ENCODE measurements around the gene GRK3.

The GRK3 gene

DNA sequence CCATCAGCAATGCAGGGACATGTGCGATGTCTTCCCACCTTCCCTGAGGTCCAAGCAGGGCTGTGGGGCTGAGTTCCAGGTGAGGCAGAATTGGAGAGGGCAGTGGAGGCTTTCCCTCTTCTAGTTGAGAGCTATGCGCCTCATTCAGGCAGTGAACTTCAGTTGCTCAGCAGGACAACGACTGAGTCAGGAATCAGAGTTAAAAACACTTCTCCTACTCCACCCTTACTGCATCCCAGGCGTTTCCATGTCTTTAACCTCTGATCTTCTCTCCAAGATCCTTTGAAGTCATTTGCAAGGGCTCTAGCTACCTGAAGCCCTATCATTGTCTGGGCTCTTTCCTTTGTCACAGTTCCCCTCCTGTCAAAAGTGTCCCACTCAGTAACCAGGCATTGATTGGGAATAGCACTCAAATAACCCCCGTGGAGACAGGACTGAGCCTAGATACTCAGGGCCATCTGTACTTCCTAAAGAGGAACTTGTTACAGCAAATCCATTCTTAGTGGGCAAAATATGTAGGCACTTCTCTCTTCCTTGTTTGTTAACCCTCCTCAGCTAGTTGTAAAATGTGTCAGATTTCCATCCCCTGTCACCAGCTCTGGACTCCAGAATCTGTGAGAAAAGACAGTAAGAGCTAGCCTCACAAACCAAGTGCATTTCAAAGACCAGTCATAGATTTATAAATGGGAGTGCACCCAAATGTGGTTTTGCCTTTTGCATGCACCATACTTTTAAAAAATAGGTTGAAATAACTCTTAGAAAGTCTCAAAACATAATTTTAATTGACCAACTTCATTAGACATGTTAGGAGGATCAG is 105.0 kb downstream of the GRK3 start:
- DNase-seq, result no peak

DNA sequence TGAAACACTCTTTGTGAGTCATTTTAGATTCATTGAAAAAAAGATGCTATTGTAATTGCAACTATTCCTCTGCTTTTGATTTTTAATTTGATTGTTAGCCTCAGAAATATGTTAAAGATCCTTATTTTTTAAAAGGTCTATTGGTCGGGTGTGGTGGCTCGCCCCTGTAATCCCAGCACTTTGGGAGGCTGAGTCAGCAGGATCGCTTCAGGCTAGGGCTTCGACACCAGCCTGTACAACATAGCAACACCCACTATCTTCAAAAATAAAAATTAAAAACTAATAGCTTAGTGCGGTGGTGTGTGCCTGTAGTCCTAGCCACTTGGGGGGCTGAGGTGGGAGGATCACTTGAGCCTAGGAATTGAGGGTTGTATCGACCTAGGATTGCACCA is 105.6 kb downstream of the GRK3 start:
- no peak for DNase-seq

DNA sequence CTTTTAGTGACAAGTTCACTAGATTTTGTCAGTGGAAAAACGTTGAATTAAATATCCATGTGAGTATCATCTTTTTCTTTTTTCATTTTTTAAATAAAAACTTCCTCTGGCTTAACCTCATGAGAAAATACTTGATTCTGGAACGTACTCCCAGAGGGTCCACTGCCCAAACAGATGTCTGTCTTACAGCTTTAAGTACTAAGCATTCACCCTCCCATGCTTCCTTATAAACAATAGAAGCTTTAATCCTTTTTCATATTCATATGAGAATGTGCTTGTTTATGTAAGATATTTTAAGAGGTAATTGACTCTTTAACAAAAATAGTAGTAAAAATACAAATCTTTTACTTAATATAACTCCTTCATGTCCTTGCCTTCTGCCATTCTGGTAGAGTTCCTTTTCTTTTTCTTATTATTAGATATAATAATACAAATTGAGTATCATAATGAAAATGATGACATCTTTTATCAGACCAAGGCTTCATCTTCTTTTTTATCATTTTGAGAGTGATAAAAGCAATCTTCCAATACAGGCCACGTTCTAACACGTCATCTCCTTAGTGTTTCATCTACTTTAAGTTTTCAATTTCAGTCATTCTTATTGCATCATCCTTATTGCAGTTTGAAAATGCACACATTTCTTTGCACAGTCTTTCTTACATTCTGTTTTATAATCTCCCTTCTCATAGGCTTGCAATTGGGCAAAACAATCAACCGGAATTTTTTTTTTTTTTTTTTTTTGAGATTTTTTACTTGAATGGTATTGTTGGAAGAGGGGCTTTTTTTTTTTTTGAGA is 108.0 kb downstream of the GRK3 start:
- DNase-seq, result no peak

DNA sequence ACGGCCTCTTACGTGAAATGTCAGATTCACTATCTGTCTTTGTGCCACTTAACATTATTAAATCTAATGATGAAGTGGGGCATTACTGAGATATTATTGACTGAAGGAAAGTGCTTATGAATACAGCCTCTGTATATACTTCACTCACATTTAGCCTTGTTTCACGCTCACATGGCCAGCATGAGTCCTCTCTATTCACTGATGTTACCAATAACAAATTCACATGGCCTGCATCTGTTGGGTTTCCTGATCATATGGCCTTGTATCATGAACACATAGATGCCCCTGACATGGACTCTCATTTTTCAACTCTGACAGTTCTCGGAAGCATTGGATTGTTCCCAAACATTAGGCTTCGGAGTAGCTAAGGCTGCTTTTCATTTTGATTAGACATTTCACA is 109.2 kb downstream of the GRK3 start:
- no peak for DNase-seq

DNA sequence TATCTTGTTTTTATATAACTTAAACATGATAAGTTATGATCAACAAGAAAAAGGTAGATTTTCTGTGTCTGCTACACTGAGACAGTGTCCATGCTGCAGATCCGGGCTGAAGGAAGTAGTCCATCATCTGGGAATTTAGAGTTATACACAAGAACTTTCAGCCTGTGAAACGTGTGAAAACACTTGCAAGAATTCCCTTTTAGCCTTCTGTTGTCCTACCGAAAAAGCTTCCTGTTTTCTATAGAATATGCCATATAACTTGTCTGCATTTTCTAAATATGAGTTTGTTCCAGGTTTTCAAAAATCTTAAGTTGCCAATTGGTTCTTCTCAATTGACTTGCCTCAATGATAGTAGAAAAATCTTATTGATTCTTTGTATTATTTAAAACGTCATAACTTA is 113.2 kb downstream of the GRK3 start:
- no peak for DNase-seq

DNA sequence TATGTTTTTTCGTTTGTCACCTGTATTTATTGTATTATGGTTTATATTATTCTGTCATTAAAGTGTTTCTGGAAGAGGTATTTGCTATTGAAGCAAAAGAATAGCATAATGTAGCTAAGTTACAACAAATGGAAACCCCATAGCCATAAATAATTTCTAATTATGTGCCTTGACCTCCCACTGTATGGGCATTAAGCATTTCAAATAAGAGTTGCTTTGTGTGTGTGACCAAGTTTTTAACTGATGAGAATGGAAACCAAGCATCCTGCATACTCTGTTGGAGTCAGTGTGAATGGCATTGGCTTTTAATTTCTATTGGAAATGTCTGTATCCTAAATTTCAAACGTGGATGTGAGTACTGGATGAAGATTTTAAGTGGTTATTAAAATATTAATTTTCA is 115.6 kb downstream of the GRK3 start:
- no peak for DNase-seq

DNA sequence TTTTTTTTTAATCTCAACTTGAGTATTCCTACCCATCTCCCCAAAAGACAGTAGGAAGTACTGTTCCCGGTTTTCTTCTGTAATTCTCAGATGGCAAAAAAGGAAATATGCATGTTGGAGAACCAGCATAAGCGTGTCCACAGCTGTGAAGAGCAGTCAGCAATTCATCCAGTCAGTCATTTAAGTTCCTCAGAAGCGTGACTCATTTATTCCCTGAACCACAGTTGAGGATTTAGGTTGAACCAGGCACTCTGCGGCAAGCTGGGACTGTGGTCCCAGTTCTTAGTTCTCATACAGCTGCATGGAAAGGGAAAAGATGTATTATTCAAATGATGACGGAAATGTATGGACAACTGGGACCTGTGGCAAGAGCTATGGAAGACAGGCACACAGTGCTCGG is 116.5 kb downstream of the GRK3 start:
- no peak for DNase-seq

DNA sequence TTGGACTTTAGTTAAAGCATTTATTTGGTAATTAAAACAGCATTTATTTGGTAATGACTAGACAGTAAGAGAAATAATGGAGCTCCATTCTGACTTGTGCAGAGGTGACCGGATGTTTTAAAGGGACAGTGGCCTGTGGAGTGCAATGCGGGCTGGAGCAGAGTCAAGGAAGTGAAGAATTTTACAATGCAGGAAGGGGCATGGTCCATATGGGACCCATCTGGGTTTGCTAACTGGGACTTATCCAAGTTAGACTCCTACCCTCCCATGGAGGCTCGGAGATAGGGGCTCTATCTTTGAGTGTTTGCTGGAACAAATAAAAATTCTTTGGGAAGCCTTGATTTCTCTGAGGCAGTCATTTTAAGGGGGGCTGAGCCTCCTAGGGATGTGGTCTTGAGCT is 117.6 kb downstream of the GRK3 start:
- no peak for DNase-seq

DNA sequence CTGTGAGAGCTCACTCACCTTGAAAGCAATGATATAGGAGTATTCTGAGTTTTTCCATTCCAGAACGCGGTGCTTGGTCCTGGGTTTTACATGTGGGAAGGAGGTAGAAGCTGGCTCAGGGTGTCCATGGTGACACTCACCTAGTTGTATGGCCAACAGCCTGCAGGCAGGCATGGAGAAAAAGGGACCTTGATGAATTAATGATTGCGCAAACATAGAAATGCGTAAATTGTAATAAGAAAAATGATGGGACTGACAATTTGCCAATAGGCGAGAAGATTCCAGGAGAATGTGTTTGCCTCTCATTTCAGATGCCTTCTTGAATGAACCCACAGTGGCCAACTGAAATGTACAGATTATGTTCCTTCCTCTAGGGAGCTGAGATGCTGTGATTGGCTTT is 124.2 kb downstream of the GRK3 start:
- DNase-seq, result no peak

DNA sequence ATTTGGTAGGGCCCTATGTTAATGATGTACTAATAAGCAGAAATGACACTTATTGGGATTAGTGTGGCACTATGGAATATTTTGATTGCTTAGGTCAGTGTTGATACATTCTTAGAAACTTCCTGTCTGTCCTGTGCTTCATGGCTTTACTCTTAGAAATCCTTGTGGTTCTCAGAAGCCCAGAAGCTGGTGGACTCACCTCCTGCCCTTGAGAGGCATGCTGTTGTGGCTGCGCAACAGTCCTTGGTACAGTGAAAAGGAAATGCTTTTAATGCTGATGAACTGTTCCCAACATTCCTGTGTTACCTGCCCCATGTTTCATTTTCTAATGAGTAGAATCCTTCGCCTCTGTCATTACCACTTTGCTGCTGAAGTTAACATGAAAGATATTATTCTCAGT is 125.2 kb downstream of the GRK3 start:
- DNase-seq, result no peak

DNA sequence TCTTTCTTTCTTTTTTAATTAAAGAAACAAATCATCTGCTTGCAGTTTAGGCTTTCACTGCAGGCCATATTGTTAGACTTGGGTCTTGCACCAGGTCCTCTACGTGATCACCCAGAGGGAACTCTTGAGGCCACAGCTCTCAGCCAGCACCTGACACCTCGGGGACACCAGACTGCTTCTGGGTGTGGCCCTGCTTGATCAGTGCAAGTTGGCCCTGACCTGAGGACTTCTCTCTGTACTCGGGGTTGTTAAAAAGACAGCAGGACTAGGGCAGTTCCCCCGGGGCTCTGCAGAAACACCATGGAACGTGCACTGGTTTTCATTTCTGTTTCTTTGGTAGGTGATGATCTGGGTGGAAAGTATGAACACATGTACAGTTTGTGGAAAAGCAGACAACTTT is 126.3 kb downstream of the GRK3 start:
- no peak for DNase-seq

DNA sequence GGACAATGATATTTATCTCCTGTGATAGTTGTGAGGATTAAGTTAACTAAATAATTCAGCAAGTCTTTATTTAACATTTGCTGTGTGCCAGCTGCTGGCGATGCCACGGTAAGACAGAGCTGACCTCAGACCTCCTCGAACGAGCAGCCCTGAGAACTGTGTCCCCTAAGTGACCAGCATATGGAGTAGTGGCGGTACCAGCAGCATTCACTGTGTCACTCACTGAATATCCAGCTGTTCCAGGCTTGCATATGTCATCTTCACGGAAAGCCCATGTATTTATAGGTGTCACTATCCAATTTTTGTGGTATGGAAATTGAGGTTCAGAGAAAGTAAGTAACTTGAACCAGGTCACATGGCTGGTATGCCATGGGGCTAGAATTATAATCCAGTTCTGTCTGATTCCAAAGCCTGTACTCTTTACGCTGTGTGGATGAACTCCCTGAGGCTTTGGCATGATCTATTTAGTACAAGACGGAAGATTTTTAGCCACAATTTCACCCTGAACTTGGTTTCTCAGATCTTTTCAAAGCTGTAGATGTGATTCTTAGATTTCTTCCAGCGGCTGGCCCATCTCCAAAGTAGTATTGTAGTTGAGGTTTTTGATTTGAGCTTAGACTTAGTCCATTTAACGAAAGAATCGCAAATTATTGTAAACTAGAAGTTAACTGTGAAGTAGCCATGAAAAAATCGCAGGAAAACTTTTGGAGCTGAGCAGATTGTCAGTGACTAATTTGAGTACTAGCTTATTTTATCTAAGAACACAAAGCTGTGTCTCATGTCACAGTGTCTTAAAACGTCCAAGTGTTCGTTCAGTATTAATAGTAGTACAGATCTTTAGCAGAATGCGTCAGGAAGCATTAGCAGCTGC is 128.2 kb downstream of the GRK3 start:
- DNase-seq, result no peak

DNA sequence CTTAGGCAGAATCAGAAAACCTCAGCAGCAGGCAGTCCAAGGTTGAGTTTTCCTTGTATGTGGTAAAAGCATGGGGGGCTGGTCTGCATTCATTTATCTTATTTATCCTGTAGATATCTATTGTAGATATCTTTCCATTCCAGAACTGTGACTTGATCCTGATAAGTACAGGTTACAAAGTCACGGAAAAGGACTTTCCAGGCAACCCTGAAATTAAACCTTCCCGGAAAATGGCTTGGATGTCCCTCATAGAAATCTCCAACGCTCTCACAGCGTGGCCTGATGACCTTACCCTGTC is 128.7 kb downstream of the GRK3 start:
- no peak for DNase-seq

DNA sequence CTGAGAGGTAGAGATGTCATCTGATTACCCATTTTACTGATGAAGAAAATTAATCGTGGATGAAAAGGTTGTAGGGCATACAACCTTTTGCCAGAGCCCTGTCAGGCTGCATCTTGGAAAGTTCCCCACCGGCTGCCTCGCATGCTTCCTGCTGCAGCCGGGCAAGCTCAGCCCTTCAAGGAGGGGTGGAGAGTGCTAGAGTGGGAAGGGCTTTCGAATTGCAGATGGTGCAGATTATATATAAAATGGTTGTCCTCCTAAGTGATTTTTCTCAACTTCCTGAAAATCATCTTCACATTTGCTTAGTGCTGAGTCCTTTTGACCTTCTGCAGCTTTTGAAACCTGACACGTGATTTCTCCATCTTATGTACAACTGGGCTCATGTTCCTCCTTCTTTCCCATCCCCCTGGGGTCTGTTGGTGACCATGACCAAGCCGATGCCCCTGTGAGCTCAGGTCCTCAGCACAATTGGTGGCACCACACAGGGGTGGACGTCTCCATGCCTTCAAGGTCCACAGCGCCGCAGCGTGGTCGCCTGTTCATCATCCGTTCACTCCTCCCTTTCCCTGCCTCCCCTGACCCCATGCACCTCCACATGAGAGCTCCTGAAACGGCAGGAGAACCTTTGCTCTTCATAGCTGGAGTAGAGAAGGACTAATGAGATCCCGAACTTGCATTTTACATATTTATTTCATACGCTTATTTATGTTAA is 129.9 kb downstream of the GRK3 start:
- no peak for DNase-seq

DNA sequence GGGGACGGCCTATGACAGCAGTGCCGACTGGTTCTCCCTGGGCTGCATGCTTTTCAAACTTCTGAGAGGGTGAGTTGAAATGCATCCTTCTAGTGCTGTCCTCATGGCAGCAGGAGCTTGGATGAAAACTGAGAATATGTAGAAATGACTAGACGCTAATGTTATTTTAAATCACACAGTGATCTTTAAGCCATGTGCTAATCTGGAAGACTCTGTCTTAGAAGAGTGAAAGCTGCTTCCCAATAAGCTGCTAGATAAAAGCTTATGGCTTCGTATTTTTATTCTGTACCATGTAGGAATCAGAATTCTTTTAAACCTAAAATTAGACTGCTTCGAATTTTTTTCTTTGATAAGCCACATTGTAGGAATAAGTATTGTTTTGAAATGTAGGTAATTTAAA is 130.7 kb downstream of the GRK3 start:
- DNase-seq, result no peak

DNA sequence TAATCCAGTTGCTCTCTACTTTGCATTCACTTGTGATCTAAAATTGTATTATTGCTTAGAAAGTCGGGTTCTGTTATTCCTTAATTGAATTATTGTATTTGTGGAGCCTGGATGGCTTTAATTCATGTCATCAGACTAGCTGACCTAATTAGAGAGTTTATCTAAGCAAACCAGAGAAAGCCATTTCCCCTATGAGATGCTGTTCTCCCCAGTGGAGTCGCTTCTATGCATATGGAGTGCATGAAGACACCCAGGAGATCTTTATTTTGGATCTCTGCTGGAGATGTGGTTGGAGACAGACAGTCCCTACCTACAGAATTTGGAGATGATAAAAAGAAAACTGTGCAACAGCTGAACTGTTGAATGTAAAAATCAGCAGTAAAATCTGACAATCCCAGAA is 132.3 kb downstream of the GRK3 start:
- no peak for DNase-seq

DNA sequence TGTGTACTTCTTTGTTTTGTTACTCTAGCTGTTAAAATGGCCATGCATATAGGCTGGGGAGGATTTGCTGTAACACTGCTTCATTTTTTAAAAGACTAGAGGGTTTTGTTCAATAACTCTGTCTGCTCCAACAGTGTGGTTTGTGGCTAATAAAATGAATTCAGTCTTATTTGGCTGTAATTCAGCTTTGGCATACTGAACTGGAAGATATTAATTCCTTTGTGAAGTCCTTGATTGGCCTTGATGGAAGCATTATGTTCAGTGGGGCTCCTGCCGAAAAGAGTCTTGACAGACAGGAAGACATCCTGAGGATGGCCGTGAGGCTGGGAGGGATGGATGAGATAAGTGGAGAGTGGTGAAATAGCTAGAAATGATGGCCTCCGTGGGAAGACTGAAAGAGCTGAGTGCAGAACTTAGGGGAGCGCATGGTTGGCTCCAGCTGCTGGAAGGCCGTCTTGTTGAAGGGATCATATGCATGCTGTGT is 132.7 kb downstream of the GRK3 start:
- DNase-seq, result no peak

DNA sequence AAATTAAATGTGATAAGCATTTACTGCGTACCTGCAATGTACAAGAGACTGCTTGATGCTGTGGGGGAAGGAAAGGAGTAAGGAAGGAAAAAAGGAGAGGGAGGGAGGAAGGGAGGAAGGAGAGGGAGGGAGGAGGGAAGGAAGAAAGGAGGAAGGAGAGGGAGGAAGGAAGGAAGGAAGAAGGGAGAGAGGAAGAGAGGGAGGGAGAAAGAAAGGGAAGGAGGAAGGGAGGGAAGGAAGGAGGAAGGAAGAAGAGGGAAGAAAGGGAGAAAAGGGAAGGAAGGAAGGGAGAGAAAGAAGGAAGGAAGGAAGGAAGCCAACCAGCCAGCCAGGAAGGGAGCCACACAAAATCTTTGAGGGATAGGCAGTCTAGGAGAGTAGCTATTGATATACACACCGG is 133.5 kb downstream of the GRK3 start:
- DNase-seq, result no peak

DNA sequence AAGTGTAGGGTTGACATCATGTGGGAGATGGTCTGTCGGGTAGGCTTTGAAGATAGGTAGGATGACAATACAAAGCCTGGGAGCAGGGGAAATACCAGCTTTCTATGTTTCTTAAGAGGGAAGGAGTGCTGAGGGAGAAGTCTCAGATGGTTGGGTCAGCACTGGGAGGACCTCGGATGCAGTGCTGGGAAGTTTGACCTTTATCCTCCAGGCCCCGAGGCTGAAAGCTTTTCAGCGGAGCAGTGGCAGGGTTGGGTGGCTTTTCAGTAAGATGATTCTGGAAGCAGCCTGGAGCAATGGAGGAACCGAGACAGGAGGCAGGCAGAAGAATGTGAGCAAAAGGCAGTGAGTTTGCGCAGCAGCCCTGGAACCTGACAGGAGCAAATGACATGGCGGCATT is 134.0 kb downstream of the GRK3 start:
- DNase-seq, result no peak

DNA sequence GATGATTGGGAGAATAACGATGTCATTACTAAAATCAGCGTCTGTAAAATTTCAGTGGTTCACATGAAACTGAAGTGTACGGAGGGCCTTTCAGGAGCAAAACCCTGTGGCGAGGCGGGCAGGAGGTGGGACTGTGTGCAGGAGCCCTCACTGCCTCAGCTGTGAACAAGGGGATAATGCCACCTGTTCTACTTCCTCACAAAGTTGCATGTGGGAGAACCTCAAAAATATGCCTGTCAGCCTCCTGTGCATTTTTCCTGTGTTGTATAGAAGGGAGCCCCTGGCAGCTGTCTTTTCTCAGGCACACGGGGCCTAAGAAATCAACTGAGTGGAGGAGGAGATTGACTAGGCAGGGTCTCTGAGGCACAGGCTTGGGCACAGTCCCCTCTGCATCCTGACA is 134.5 kb downstream of the GRK3 start:
- DNase-seq, result no peak

DNA sequence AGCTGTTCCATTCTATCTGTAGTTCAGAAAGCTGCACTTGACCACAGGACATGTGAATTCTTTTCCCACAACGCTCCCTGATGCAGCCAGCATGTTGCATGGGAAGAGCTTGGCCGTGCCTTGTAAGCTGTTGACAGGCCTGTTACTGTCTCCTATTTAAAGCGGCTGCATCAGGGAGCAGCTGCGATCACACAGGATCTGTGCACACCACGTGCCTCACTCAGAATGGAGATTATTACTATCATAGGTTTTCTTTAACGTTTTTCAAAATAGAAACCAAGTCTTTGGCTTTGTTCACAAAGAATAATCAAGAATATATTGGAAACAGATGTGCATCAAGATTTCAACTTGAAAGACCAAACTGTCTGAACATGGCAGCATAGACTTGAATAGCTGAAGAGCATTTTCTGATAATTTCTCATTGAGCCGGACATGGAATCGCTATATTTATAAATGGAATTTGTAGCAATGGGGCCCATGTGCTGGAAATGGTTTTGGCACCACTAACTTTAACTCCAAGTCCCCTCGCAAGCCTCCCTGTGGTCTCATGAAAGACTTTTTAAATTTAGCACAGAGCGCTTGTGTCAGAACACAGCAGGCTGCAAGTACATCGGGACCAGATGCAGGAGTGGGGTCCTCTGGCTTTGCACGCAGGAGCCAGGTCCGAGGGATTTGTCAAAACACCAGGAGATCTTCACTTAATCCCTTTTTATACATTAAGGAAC is 136.7 kb downstream of the GRK3 start:
- no peak for DNase-seq

DNA sequence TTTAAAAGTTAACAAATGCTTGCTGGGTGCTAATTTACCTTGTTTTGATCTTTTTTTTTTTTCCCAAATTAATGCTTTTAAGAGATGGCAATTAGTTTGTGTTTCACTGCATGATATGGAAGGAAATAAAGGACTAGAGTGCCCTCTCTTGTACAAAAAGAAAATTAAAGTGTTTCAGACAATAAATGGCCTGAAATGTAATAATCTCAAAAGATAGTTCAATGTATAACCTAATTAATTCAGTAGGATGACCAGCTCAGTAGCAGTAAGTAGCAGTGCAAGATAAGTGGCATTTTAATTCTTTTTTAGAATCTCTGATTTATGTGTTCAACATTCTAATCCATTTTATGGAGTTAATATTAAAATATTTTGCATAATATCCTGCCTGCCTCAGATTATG is 137.6 kb downstream of the GRK3 start:
- DNase-seq, result peak; percentile 21
